GM12891 (cell line): ENCODE data around the gene CX3CL1.

ENCODE experiments used
- PAX5 ChIP-seq: IDR thresholded peaks from 2 replicates; pipeline ENCODE4 v1.6.1; 2011; ENCODE audit warnings: low read length, moderate library complexity, mild to moderate bottlenecking; ENCODE audit not compliant: insufficient read depth, severe bottlenecking
- POLR2A ChIP-seq: IDR thresholded peaks from 2 replicates; pipeline ENCODE4 v1.6.1; 2011; ENCODE audit warnings: low read depth, low read length, control low read depth
- POLR2AphosphoS5 ChIP-seq: IDR thresholded peaks from 2 replicates; pipeline ENCODE4 v1.6.1; 2011; ENCODE audit warnings: low read depth, low read length, control low read depth
- TAF1 ChIP-seq: IDR thresholded peaks from 2 replicates; pipeline ENCODE4 v1.6.1; 2011; ENCODE audit warnings: low read depth, low read length, control low read depth

- TF ChIP-seq POLR2A (no peak), POLR2AphosphoS5 (no peak), TAF1 (no peak), PAX5 (no peak)
These were observed 46.8 kb upstream of the CX3CL1 start for GRCh38 chr16:57325458-57325857.
